HEK293 (cell line): ENCODE data around the gene ABCA3.

Source experiments
- ZNF239 ChIP-seq: fragments of 450-650 bp; formaldehyde crosslinking; IDR thresholded peaks from 2 replicates; pipeline ENCODE4 v1.5.1; 2016; ENCODE audit warnings: missing biosample characterization, missing genetic modification characterization
- ZNF549 ChIP-seq: fragments of 450-650 bp; IDR thresholded peaks from 2 replicates; pipeline ENCODE4 v1.5.1; 2018; ENCODE audit warnings: missing biosample characterization, missing genetic modification characterization, mild to moderate bottlenecking, inconsistent platforms, moderate library complexity
- TF ChIP-seq, protein P1 (sequence below): fragments of 450-650 bp; formaldehyde crosslinking; IDR thresholded peaks from 2 replicates; pipeline ENCODE4 v1.5.1; 2016; ENCODE audit warnings: missing biosample characterization, missing genetic modification characterization, low read depth

- TF ChIP-seq ZNF239 (tag by site-specific recombination) (no peak), ZNF549 (tag by site-specific recombination) (no peak)
- TF ChIP-seq, protein P1, sequence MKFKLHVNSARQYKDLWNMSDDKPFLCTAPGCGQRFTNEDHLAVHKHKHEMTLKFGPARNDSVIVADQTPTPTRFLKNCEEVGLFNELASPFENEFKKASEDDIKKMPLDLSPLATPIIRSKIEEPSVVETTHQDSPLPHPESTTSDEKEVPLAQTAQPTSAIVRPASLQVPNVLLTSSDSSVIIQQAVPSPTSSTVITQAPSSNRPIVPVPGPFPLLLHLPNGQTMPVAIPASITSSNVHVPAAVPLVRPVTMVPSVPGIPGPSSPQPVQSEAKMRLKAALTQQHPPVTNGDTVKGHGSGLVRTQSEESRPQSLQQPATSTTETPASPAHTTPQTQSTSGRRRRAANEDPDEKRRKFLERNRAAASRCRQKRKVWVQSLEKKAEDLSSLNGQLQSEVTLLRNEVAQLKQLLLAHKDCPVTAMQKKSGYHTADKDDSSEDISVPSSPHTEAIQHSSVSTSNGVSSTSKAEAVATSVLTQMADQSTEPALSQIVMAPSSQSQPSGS (tag by site-specific recombination) = no peak
These were observed 51.2 kb downstream of the ABCA3 start for GRCh38 chr16:2289282-2289681.
